GM18505 (cell line): ENCODE data around the gene TNNT1.
"Not testable (repeated sequence)": the region's sequence is repeated elsewhere in the genome, so short reads cannot be mapped to it uniquely, and the experiment has no call there.

Experiments used
- ATAC-seq: cut with Tn5 transposase; IDR thresholded peaks from one replicate; pipeline ENCODE4 v1.9.1; 2021; ENCODE audit not compliant: unreplicated experiment
- POLR2A ChIP-seq: IDR thresholded peaks from 4 replicates; pipeline ENCODE4 v1.6.1; 2011; ENCODE audit warnings: borderline replicate concordance; ENCODE audit not compliant: insufficient read depth, insufficient read length; ENCODE audit errors: extremely low read depth

Gene TNNT1

GRCh38 chr19:55116859-55117662 lies 31.9 kb downstream of the TNNT1 start, which contains the start of gene PPP1R12C:
TSS of gene PPP1R12C (minus strand) at chr19:55117637. CDS start at chr19:55117543, 94 bp downstream.
- ATAC-seq = peak; percentile 8
- no peak for TF ChIP-seq POLR2A

GRCh38 chr19:55116232-55116858 lies 32.7 kb downstream of the TNNT1 start:
- no peak for ATAC-seq
- TF ChIP-seq POLR2A = peak; percentile 59

GRCh38 chr19:55115446-55116065 lies 33.5 kb downstream of the TNNT1 start:
- no peak for ATAC-seq
- TF ChIP-seq POLR2A = no peak

GRCh38 chr19:55114566-55115145 lies 34.4 kb downstream of the TNNT1 start:
- TF ChIP-seq POLR2A = no peak
- ATAC-seq = no peak

GRCh38 chr19:55113570-55114039 lies 35.4 kb downstream of the TNNT1 start:
- ATAC-seq = no peak

GRCh38 chr19:55112777-55113569 lies 36.0 kb downstream of the TNNT1 start:
- no peak for ATAC-seq
- no peak for TF ChIP-seq POLR2A

More at GRCh38 chr19:55113570-55114039, 35.4 kb downstream of the TNNT1 start:
- no peak for TF ChIP-seq POLR2A

- no peak for TF ChIP-seq POLR2A
- no peak for ATAC-seq
These were observed 36.7 kb downstream of the TNNT1 start for GRCh38 chr19:55112246-55112776.

GRCh38 chr19:55111238-55111831 lies 37.7 kb downstream of the TNNT1 start:
- TF ChIP-seq POLR2A = no peak
- ATAC-seq = no peak

- ATAC-seq = no peak
- TF ChIP-seq POLR2A = no peak
These were observed 39.3 kb downstream of the TNNT1 start for GRCh38 chr19:55109527-55110291.

- ATAC-seq = not testable (repeated sequence)
These were observed 41.8 kb downstream of the TNNT1 start for GRCh38 chr19:55107252-55107651.

- ATAC-seq = no peak
- TF ChIP-seq POLR2A = no peak
These were observed 42.4 kb downstream of the TNNT1 start for GRCh38 chr19:55106591-55106990.
